Heart right ventricle (tissue), 16 donors: ENCODE measurements around the gene NEU4. TPM values are rescaled to one million over a fixed set of nuclear protein-coding genes. Genes with fewer than 3 reads are reported as not detected.

Experiments used
- ATAC-seq, 8 donors: fragments of 200-7000 bp; cut with Tn5 transposase; one replicate each; pipeline ENCODE4 v1.9.1; 2020; ENCODE audit warnings: mild to moderate bottlenecking in 8 of 8, moderate library complexity in 8 of 8, moderate number of reproducible peaks in 1 of 8
- DNase-seq, 2 donors: peaks; one replicate each; pipeline ENCODE4 v3.0.0-alpha.2; 2020
- H3K27ac ChIP-seq, 10 donors: fragments of 200-600 bp; sonication (generic) in 2 of 10; one replicate each; pipeline versions ENCODE4 v1.5.0 to v1.8.0; 2020 to 2022; ENCODE audit warnings: mild to moderate bottlenecking in 3 of 10
- H3K27me3 ChIP-seq, 7 donors: fragments of 200-600 bp; one replicate each; pipeline ENCODE4 v1.8.0; 2021 to 2022; ENCODE audit warnings: mild to moderate bottlenecking in 2 of 7
- H3K36me3 ChIP-seq, 9 donors: fragments of 200-600 bp; sonication (generic) in 1 of 9; one replicate each; pipeline versions ENCODE4 v1.5.0 to v1.8.0; 2020 to 2022; ENCODE audit warnings: mild to moderate bottlenecking in 2 of 9
- H3K4me1 ChIP-seq, 9 donors: fragments of 200-600 bp; sonication (generic) in 1 of 9; one replicate each; pipeline versions ENCODE4 v1.5.0 to v1.8.0; 2020 to 2022; ENCODE audit warnings: mild to moderate bottlenecking in 4 of 9
- H3K4me3 ChIP-seq, 10 donors: fragments of 200-600 bp; sonication (generic) in 2 of 10; one replicate each; pipeline versions ENCODE4 v1.5.0 to v1.8.0; 2020 to 2022; ENCODE audit warnings: mild to moderate bottlenecking in 7 of 10, moderate library complexity in 2 of 10
- H3K9me3 ChIP-seq, 11 donors: fragments of 200-600 bp in 10 of 11; sonication (generic) in 2 of 11; one replicate each; pipeline versions ENCODE4 v1.5.0 to v1.8.0; 2013 to 2022; ENCODE audit warnings: mild to moderate bottlenecking in 2 of 11, control low read depth in 1 of 11, moderate library complexity in 1 of 11
- WGBS, 2 donors: extraction: QIAGEN DNeasy Blood & Tissue Kit; methylation state at CpG; one replicate each; pipeline ENCODE4 v1.1.7; 2013; ENCODE audit warnings: inconsistent platforms in 1 of 2; 5-methylcytosine and 5-hydroxymethylcytosine counted together
- intact Hi-C, 10 donors: fragments of 100-400 bp; cut with DNase I; formaldehyde crosslinking; loops; one replicate each; pipeline versions ENCODE4 v1.11.1 to v1.14.2; 2022
- polyA plus RNA-seq, 2 donors: library from polyadenylated mRNA; stranded (reverse); fragments of 200-250 nt; gene quantifications; one replicate each; pipeline ENCODE4 v1.2.3, GENCODE V29; 2013
- total RNA-seq, 10 donors: library from RNA; stranded (reverse); fragmentation: NEBNext Ultra II Directional in 3 of 10; extraction: Animal tissue kit (Norgen Biotek cat#: 25700) in 3 of 10; gene quantifications; one replicate each; pipeline versions ENCODE4 v1.2.1 to v1.2.4, GENCODE V29; 2021 to 2023
- TF ChIP-seq, protein P1 (sequence below), 9 donors: fragments of 200-600 bp; sonication (generic) in 2 of 9; IDR thresholded peaks; one replicate each; pipeline versions ENCODE4 v1.5.0 to v1.8.0; 2021 to 2022; ENCODE audit warnings: antibody characterized with exemption in 9 of 9, mild to moderate bottlenecking in 5 of 9, moderate library complexity in 1 of 9
- donor health status: Arrhythmogenic right ventricular cardiomyopathy.
- donor health status: ischemic (EF 13 %, LVEDD 7.1; RV severe dilation, severe dysfunction).
- donor health status: healthy with polysubstance abuse.
- donor health status: DM: no; HTN: yes; CAD: no.
- donor health status: DM: no; HTN: no; CAD: no.
- donor health status: ischemic (EF 25% LVEDD 6.9; RV normal size, moderate dysfunction).
- donor health status: ischemic (EF 25% LVEDD 5.7; RV mildly dilated, moderate dysfunction).
- donor health status: healthy.
- donor health status: DM: yes; HTN: yes; CAD: no.
- donor health status: Ischemic cardiomyopathy.
- donor health status: ischemic (EF 35%, LVEDD 5.7; RV mildly dilated, moderate dysfunction).
- donor health status: nonischemic (EF 11% LVEDD 7.7; RV severe dilation, severe dysfunction).
- donor health status: DM: yes; HTN: yes; CAD: no.
- donor health status: PGD.
- donor health status: ischemic (EF 29% LVEDD 5.4; RV normal size, mild dysfunction).
- donor health status: nonischemic (EF 23%, LVEDD 6.1; RV moderate dilation, normal function).

Gene NEU4
- total and polyA plus RNA-seq, 12 donors, result 0.07 to 1.2 (median 0.46) TPM; not detected in 2

DNA sequence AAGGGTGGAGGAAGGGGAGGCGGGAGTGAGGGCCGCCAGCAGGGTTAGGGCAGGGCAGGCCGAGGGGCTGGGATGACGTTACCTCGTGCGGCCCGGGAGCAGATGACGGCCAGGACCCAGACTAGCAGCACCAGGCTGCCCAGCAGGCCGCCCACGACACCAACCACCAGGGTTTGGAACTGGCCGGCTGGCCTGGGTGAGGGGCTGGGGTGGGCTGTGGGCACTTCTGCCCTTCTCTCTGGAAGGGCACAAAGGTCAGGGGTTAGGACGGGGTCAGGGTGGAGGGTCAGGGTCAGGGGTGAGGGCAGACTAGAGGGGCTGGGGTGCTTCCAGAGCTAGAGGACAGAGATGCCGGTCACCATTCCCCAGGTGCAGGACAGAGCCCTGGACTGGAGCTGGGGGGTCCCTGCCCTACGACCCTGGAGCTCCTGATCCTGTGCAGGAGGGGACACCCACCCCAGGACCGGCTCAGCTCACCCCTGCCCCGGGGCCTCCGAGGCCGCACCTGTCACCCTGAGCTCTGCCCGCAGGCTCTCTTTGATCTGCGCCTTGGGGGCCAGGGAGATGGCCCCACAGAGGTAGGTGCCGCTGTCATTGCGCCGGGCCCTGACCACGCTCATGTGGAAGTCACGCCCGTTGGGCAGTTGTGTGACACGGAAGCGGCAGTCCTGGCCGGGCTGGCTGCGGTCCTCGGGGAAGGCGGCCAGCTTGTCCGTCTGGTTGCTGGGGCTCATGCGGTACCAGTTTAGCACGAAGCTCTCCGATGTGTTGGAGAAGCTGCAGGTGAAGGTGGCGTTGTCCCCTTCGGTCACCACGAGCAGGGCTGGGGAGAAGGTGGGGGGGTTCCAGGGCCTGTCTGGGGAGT, 43.4 kb downstream of the NEU4 start:
- ATAC-seq (no peak), DNase-seq (no peak)
- 93 to 94% methylated on average over 39 of the region's 39 CpGs for whole genome bisulfite sequencing, 2 donors
- H3K4me1 ChIP-seq, result peaks cover 8 to 22% (median 17%) of the 10 kb centered on the region in 9 donors
- H3K27me3 ChIP-seq, result no peaks in the 10 kb centered on the region
- H3K9me3 ChIP-seq, result no peaks in the 10 kb centered on the region
- TF ChIP-seq, protein P1, sequence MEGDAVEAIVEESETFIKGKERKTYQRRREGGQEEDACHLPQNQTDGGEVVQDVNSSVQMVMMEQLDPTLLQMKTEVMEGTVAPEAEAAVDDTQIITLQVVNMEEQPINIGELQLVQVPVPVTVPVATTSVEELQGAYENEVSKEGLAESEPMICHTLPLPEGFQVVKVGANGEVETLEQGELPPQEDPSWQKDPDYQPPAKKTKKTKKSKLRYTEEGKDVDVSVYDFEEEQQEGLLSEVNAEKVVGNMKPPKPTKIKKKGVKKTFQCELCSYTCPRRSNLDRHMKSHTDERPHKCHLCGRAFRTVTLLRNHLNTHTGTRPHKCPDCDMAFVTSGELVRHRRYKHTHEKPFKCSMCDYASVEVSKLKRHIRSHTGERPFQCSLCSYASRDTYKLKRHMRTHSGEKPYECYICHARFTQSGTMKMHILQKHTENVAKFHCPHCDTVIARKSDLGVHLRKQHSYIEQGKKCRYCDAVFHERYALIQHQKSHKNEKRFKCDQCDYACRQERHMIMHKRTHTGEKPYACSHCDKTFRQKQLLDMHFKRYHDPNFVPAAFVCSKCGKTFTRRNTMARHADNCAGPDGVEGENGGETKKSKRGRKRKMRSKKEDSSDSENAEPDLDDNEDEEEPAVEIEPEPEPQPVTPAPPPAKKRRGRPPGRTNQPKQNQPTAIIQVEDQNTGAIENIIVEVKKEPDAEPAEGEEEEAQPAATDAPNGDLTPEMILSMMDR (IDR thresholded peaks at IDR 0.05), result no peak
- no peak overlapping the region for H3K27ac ChIP-seq
- H3K36me3 ChIP-seq, result no peaks in the 10 kb centered on the region
- intact Hi-C loops, result loop anchor here in 1 of 10 donors (10.0 kb wide), 1 partner anchor 118 kb away; the partner anchor contains the start of gene D2HGDH
- H3K4me3 ChIP-seq, result no peak overlapping the region

DNA sequence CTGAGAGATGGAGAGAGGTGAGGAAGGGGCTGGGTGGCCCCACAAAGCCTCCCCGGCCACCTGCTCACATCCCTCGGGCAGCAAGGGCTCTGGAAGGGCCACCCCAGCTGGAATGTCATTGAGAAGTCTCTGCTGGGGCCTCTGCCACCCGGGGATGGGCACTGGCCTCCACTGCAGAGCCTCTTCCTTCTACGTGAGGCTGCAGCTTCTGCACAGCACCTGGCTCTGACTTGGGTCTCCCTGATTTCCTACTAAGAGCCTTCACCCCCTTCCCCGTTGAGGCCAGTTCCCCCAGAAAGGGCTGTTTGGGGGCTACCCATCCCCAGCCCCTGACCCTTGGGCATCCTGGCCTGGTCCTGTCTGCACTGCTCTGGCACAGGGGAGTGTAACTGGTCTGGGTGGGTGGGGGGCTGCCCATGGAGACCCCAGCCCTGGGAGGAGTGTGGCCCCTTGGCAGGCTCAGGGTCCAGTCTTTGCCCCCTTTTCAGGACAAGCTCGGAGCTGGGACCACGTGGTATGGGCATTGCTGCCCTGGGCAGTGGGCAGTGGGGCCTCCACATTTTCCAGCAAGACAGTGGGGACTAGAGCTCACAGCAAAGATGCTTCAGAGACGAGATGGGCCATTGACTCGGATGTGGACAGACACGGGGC, 44.1 kb downstream of the NEU4 start:
- DNase-seq, result no peak
- Histone ChIP-seq H3K27ac (peak overlapping the region in 2 of 10 donors; percentile 69 to 70), H3K27me3 (no peaks in the 10 kb centered on the region), H3K9me3 (no peaks in the 10 kb centered on the region), H3K4me1 (peaks cover 8 to 22% (median 17%) of the 10 kb centered on the region in 9 donors), H3K36me3 (no peaks in the 10 kb centered on the region), H3K4me3 (no peak overlapping the region)
- TF ChIP-seq, protein P1 (IDR thresholded peaks at IDR 0.05), result no peak
- ATAC-seq, result no peak
- WGBS, 2 donors, result 93 to 98% methylated on average over 10 of the region's 10 CpGs
- intact Hi-C loops, result loop anchor here in 1 of 10 donors (10.0 kb wide), 1 partner anchor 118 kb away; the partner anchor contains the start of gene D2HGDH

DNA sequence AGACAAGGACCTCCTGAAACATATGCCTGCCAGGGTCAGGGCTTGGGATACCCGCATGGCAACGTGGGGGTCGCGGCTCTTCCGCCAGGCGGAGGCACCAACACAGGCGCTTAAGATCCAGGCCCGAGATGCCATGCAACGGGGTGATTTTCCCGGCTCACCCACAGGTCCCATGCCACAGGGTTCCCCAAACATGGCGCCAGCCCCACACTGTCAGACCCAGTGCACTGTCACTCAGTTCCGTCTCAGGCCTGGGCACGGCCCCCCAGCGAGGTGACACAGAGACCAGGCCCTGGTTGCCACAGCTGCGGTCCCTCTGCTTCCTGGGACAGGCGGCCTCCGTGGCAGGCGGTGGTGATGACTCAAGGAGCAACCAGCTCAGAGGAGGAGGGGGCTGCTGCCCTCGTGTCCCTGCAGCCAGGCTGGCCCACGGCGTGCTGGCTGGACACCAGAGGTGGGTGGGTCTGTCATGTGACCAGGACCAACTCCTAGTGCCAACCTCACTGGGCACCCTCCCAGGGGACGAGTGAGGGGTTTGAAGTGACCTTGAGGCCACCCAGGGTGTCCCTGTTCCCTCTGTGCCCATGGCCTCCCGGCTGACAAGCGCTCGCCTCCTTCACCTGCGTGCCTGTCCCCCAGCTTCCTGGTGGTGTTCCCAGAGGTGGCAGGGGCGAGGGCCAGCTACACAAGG, 44.8 kb downstream of the NEU4 start:
- Histone ChIP-seq H3K36me3 (no peaks in the 10 kb centered on the region), H3K4me1 (peaks cover 8 to 23% (median 18%) of the 10 kb centered on the region in 9 donors), H3K27me3 (no peaks in the 10 kb centered on the region), H3K27ac (peak overlapping the region in 9 of 10 donors; percentile 52 to 82 (median 69)), H3K4me3 (no peak overlapping the region), H3K9me3 (no peaks in the 10 kb centered on the region)
- DNase-seq, result peak in 1 of 2 donors; percentile 71
- peak in 6 of 8 donors; percentile 3 to 67 (median 36) for ATAC-seq
- intact Hi-C loops, result loop anchor here in 1 of 10 donors (10.0 kb wide), 1 partner anchor 119 kb away; the partner anchor contains the start of gene D2HGDH
- WGBS, 2 donors, result 77 to 83% methylated on average over 27 of the region's 27 CpGs
- TF ChIP-seq, protein P1 (IDR thresholded peaks at IDR 0.05), result no peak
